KMS-11 (cell line): ENCODE results near the gene SH2D7.

Experiments
- H2AFZ ChIP-seq: fragments of 200-600 bp; sonication (generic); 2 replicates; pipeline ENCODE4 v1.6.1; 2016; ENCODE audit warnings: antibody characterized with exemption, mixed run types, low read depth
- H3K27ac ChIP-seq: fragments of 200-600 bp; sonication (generic); 2 replicates; pipeline ENCODE4 v1.6.1; 2016; ENCODE audit warnings: mild to moderate bottlenecking, mixed run types
- H3K27me3 ChIP-seq: fragments of 200-600 bp; sonication (generic); 2 replicates; pipeline ENCODE4 v1.6.1; 2017; ENCODE audit warnings: mild to moderate bottlenecking, low read depth, mixed run types, moderate library complexity; ENCODE audit not compliant: insufficient read depth
- H3K36me3 ChIP-seq: fragments of 200-600 bp; sonication (generic); 2 replicates; pipeline ENCODE4 v1.6.1; 2017; ENCODE audit warnings: mild to moderate bottlenecking, mixed run types; ENCODE audit not compliant: insufficient read depth
- H3K4me1 ChIP-seq: fragments of 200-600 bp; sonication (generic); 2 replicates; pipeline ENCODE4 v1.6.1; 2016; ENCODE audit warnings: mild to moderate bottlenecking, low read depth, mixed run types; ENCODE audit not compliant: poor library complexity, severe bottlenecking
- H3K4me2 ChIP-seq: fragments of 200-600 bp; sonication (generic); 2 replicates; pipeline ENCODE4 v1.7.0; 2016; ENCODE audit warnings: mild to moderate bottlenecking, mixed run types
- H3K4me3 ChIP-seq: fragments of 200-600 bp; sonication (generic); IDR thresholded peaks from 2 replicates; pipeline ENCODE4 v1.6.1; 2017; ENCODE audit warnings: low read depth, low read length, mixed read lengths; ENCODE audit not compliant: insufficient read depth
- H3K79me2 ChIP-seq: fragments of 200-600 bp; sonication (generic); 2 replicates; pipeline ENCODE4 v1.6.1; 2016; ENCODE audit warnings: low read depth, mixed run types; ENCODE audit not compliant: insufficient read depth
- H3K9ac ChIP-seq: fragments of 200-600 bp; sonication (generic); 2 replicates; pipeline ENCODE4 v1.6.1; 2016; ENCODE audit warnings: mild to moderate bottlenecking, mixed run types
- H4K20me1 ChIP-seq: fragments of 200-600 bp; sonication (generic); 2 replicates; pipeline ENCODE4 v1.6.1; 2016; ENCODE audit warnings: mild to moderate bottlenecking, mixed run types; ENCODE audit not compliant: insufficient read depth
- CTCF ChIP-seq: fragments of 200-600 bp; sonication (generic); conservative IDR thresholded peaks from 2 replicates; pipeline ENCODE4 v1.6.1; 2017; ENCODE audit warnings: low read depth, mild to moderate bottlenecking, antibody characterized with exemption, low read length, moderate library complexity, mixed read lengths

Gene SH2D7

GRCh38 chr15:78072080-78072892 lies 20.1 kb upstream of the SH2D7 start:
- TF ChIP-seq CTCF: no peak
- Histone ChIP-seq H4K20me1 (no peaks in the 10 kb centered on the region), H3K27me3 (no peaks in the 10 kb centered on the region), H3K4me3 (no peak overlapping the region), H3K9ac (no peak overlapping the region), H3K4me1 (peaks cover 45% of the 10 kb centered on the region), H3K36me3 (no peaks in the 10 kb centered on the region), H3K27ac (no peak overlapping the region), H3K4me2 (no peak overlapping the region), H2AFZ (no peak overlapping the region), H3K79me2 (peaks cover 17% of the 10 kb centered on the region; the same call in 1 of the 2 replicates)

- Histone ChIP-seq H2AFZ (no peak overlapping the region), H4K20me1 (no peaks in the 10 kb centered on the region), H3K79me2 (peaks cover 9% of the 10 kb centered on the region; the same call in 1 of the 2 replicates), H3K27ac (no peak overlapping the region), H3K4me1 (peaks cover 40% of the 10 kb centered on the region), H3K4me3 (no peak overlapping the region), H3K9ac (no peak overlapping the region), H3K4me2 (no peak overlapping the region), H3K36me3 (no peaks in the 10 kb centered on the region), H3K27me3 (no peaks in the 10 kb centered on the region)
- no peak for TF ChIP-seq CTCF
These were observed 19.1 kb upstream of the SH2D7 start for GRCh38 chr15:78073046-78073787.

- no peak for TF ChIP-seq CTCF
- no peak overlapping the region for H3K9ac ChIP-seq
- no peak overlapping the region for H2AFZ ChIP-seq
- no peak overlapping the region for H3K27ac ChIP-seq
- no peaks in the 10 kb centered on the region for H3K36me3 ChIP-seq
- no peaks in the 10 kb centered on the region for H4K20me1 ChIP-seq
- H3K79me2 ChIP-seq: 0 out of 2 replicates have a peak, but pooled peaks cover 6% of the 10 kb centered on the region
- H3K4me1 ChIP-seq: peaks cover 17% of the 10 kb centered on the region
- H3K4me2 ChIP-seq: peak overlapping the region; percentile 84; the same call in 1 of the 2 replicates
- no peaks in the 10 kb centered on the region for H3K27me3 ChIP-seq
- H3K4me3 ChIP-seq: no peak overlapping the region
These were observed 16.7 kb upstream of the SH2D7 start for GRCh38 chr15:78075490-78076230.

- TF ChIP-seq CTCF: no peak
- H2AFZ ChIP-seq: peak overlapping the region; percentile 64
These were observed 15.9 kb upstream of the SH2D7 start for GRCh38 chr15:78076231-78077052.

More at GRCh38 chr15:78076231-78077052, 15.9 kb upstream of the SH2D7 start:
- Histone ChIP-seq H3K4me2 (peak overlapping the region; percentile 84), H3K4me1 (peaks cover 16% of the 10 kb centered on the region), H3K4me3 (no peak overlapping the region), H3K79me2 (0 out of 2 replicates have a peak, but pooled peaks cover 6% of the 10 kb centered on the region), H3K9ac (peak overlapping the region; percentile 32; the same call in 1 of the 2 replicates), H4K20me1 (no peaks in the 10 kb centered on the region), H3K27ac (no peak overlapping the region), H3K27me3 (no peaks in the 10 kb centered on the region), H3K36me3 (no peaks in the 10 kb centered on the region)
